HepG2 (cell line): ENCODE data around the gene BAZ1B. TPM values are rescaled to one million over a fixed set of nuclear protein-coding genes. Genes with fewer than 3 reads are reported as not detected.

Experiments used
- ATAC-seq: fragments of 200-7000 bp; cut with Tn5 transposase; 3 replicates; pipeline ENCODE4 v1.9.1; 2020; ENCODE audit warnings: mild to moderate bottlenecking, moderate library complexity
- BruUV-seq: library from RNA; stranded (reverse); fragments of 400-500 nt; replicated peaks from 2 replicates; lab custom pipeline; 2021; lab: Mats Ljungman, UMichigan
- CTCF ChIA-PET: fragments of 300-600 bp; formaldehyde crosslinking; extraction: SDS; loops from one replicate; lab custom pipeline; 2021; ENCODE audit warnings: low total read pairs, inconsistent platforms, low intra/inter-chr PET ratio; lab: Yijun Ruan, JAX
- POLR2A ChIA-PET: fragments of 350-600 bp; sonication (Branson Sonifier 250); formaldehyde crosslinking; loops from one replicate; lab custom pipeline; 2020; ENCODE audit warnings: antibody characterized with exemption, inconsistent platforms; lab: Yijun Ruan, JAX
- DNase-seq: peaks from one replicate; pipeline ENCODE4 v3.0.0-alpha.2; 2015; ENCODE audit warnings: low spot score
- FAIRE-seq: peaks from 3 replicates; lab custom pipeline; 2011; peaks lifted over from hg19 to GRCh38; lab: Jason Lieb, UNC
- H2AFZ ChIP-seq: one replicate; pipeline ENCODE4 v1.6.1; 2011; ENCODE audit warnings: low read length, inconsistent platforms
- H3K27ac ChIP-seq: fragments of 300-600 bp; 3 replicates; pipeline ENCODE4 v1.8.0; 2011; ENCODE audit warnings: mixed run types, mild to moderate bottlenecking, mixed read lengths, low read length, inconsistent platforms; ENCODE audit not compliant: insufficient read depth; ENCODE audit errors: extremely low read length
- H3K27me3 ChIP-seq, 2 experiments: fragments of 200-600 bp in 1 of 2; 2 replicates in 1 of 2; 3 replicates in 1 of 2; pipeline versions ENCODE4 v1.6.0 to v1.8.0; 2011; ENCODE audit warnings: low read length in 2 of 2, mild to moderate bottlenecking in 2 of 2, moderate library complexity in 2 of 2, inconsistent platforms in 1 of 2; ENCODE audit not compliant: insufficient read depth in 2 of 2, control insufficient read depth in 1 of 2
- H3K36me3 ChIP-seq, 2 experiments: fragments of 200-600 bp in 1 of 2; replicated peaks in 1 of 2; 2 replicates in 1 of 2; 3 replicates in 1 of 2; pipeline versions ENCODE4 v1.5.1 to v1.8.0; 2011; ENCODE audit warnings: low read length in 2 of 2, inconsistent platforms in 1 of 2; ENCODE audit not compliant: insufficient read depth in 2 of 2, control insufficient read depth in 1 of 2
- H3K4me1 ChIP-seq: 2 replicates; pipeline ENCODE4 v1.5.1; 2012; ENCODE audit warnings: low read length, inconsistent platforms; ENCODE audit not compliant: insufficient read depth
- H3K4me2 ChIP-seq: 2 replicates; pipeline ENCODE4 v1.6.0; 2011; ENCODE audit warnings: low read depth, low read length, inconsistent platforms
- H3K4me3 ChIP-seq, 3 experiments: fragments of 200-600 bp in 1 of 3; sonication (generic), shearing (Covaris generic) in 1 of 3; replicated peaks in 1 of 3; 2 replicates each; pipeline ENCODE4 v1.5.1; 2011 to 2016; ENCODE audit warnings: low read length in 3 of 3, inconsistent platforms in 2 of 3, low read depth in 2 of 3, mild to moderate bottlenecking in 2 of 3, control low read depth in 1 of 3, mixed read lengths in 1 of 3; ENCODE audit not compliant: insufficient read depth in 1 of 3
- H3K79me2 ChIP-seq: one replicate; pipeline ENCODE4 v1.6.1; 2011; ENCODE audit warnings: low read length, inconsistent platforms; ENCODE audit not compliant: insufficient read depth
- H3K9ac ChIP-seq: 2 replicates; pipeline ENCODE4 v1.6.0; 2011; ENCODE audit warnings: mild to moderate bottlenecking, low read depth, low read length, inconsistent platforms; ENCODE audit not compliant: insufficient read depth
- H3K9me3 ChIP-seq: 2 replicates; pipeline ENCODE4 v1.5.1; 2012; ENCODE audit warnings: mild to moderate bottlenecking, low read length
- H4K20me1 ChIP-seq: 2 replicates; pipeline ENCODE4 v1.6.0; 2011; ENCODE audit warnings: inconsistent platforms, mild to moderate bottlenecking, low read length, moderate library complexity; ENCODE audit not compliant: insufficient read depth
- MAFG ChIP-seq: sonication (generic); formaldehyde crosslinking; IDR thresholded peaks from 2 replicates; pipeline ENCODE4 v1.5.1; 2020; ENCODE audit warnings: mild to moderate bottlenecking, missing genetic modification reagents
- NFE2L1 ChIP-seq: sonication (generic); formaldehyde crosslinking; IDR thresholded peaks from 2 replicates; pipeline ENCODE4 v1.4.0; 2020; ENCODE audit warnings: missing genetic modification reagents, mild to moderate bottlenecking, borderline replicate concordance
- ZC3H4 ChIP-seq: sonication (generic); formaldehyde crosslinking; IDR thresholded peaks from 2 replicates; pipeline ENCODE4 v1.4.0; 2020; ENCODE audit warnings: missing genetic modification reagents, borderline replicate concordance
- ZNF143 ChIP-seq: sonication (generic); formaldehyde crosslinking; IDR thresholded peaks from 2 replicates; pipeline ENCODE4 v1.4.0; 2020; ENCODE audit warnings: missing genetic modification reagents
- WGBS: methylation state at CpG from one replicate; pipeline ENCODE4 v1.1.6; 2017; ENCODE audit warnings: low lambda C conversion rate; 5-methylcytosine and 5-hydroxymethylcytosine counted together
- in situ Hi-C: cut with HindIII; loops from 2 replicates; pipeline ENCODE4 v1.10.0; 2017; ENCODE audit warnings: low pct_unique_long_range_greater_than_20kb; ENCODE audit not compliant: extremely low pct_ligation_motif_present
- intact Hi-C: fragments of 100-400 bp; cut with micrococcal nuclease; formaldehyde crosslinking; loops from one replicate; pipeline ENCODE4 v1.10.0; 2022; ENCODE audit not compliant: unreplicated experiment
- polyA plus RNA-seq, 8 experiments: library from polyadenylated mRNA; depleted of rRNA in 3 of 8; stranded (reverse) in 7 of 8; unstranded in 1 of 8; fragments of >200 nt; fragmentation: Illumina TruSeq in 4 of 8; extraction: Trizol in 4 of 8; gene quantifications; 2 replicates each; pipeline versions ENCODE4 v1.2.1 to v1.2.3, GENCODE V29; 2011 to 2016; ENCODE audit warnings: low read depth in 4 of 8, missing spikeins in 1 of 8, mixed read lengths in 1 of 8; ENCODE audit not compliant: insufficient read depth in 1 of 8
- total RNA-seq, 5 experiments: library from RNA; depleted of rRNA; stranded (reverse); fragments of >200 nt; fragmentation: Illumina TruSeq; extraction: Trizol; gene quantifications; 2 replicates each; pipeline ENCODE4 v1.2.3, GENCODE V29; 2016; ENCODE audit warnings: low read depth in 1 of 5
- TF ChIP-seq, protein P1 (sequence below): sonication (generic); formaldehyde crosslinking; IDR thresholded peaks from 2 replicates; pipeline ENCODE4 v1.8.0; 2022; ENCODE audit warnings: low read depth, missing genetic modification reagents

Gene BAZ1B
- total and polyA plus RNA-seq, 2 of the 13 experiments (the other 11 are each of a cell fraction or from before 2014, with no cell fraction given) = 18.6 to 69.4 TPM

DNA sequence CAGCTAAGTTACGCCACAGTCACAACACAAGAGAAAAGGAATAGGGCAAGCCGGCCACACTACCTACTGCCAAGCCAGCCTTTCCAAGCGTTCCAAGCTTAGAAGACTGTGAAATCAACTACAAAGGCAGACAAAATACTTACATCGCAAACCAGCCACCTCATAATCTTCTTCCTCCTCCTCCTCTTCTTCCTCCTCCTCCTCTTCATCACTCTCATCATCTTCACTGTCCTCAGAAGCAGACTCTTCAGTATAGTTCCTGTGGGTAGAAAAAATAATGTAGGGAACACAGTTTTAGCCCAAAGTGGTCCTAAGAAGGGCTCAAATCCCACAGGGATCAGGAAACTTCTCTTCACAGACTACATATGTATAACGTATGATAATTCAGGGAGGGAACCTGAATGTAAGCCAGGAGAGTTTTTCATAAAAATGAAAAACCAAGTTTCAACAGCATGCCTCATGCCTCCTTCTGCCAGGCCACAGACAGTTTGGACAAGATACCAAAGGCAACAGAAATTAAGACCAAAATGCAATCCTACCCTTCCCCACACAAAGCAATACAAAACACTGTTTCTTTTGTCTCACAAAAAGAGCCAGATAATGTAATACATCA is 74.9 kb downstream of the BAZ1B start:
- intact Hi-C loops = no loop called here
- no peak overlapping the region for H3K4me3 ChIP-seq
- H4K20me1 ChIP-seq = no peaks in the 10 kb centered on the region
- FAIRE-seq = no peak
- H3K36me3 ChIP-seq = peaks cover 50 to 93% of the 10 kb centered on the region in 2 experiments
- H3K9me3 ChIP-seq = no peaks in the 10 kb centered on the region
- in situ Hi-C loops = no loop called here
- TF ChIP-seq ZNF143 (CRISPR knock-in tag) (no peak), ZC3H4 (no peak), MAFG (no peak)
- TF ChIP-seq, protein P1, sequence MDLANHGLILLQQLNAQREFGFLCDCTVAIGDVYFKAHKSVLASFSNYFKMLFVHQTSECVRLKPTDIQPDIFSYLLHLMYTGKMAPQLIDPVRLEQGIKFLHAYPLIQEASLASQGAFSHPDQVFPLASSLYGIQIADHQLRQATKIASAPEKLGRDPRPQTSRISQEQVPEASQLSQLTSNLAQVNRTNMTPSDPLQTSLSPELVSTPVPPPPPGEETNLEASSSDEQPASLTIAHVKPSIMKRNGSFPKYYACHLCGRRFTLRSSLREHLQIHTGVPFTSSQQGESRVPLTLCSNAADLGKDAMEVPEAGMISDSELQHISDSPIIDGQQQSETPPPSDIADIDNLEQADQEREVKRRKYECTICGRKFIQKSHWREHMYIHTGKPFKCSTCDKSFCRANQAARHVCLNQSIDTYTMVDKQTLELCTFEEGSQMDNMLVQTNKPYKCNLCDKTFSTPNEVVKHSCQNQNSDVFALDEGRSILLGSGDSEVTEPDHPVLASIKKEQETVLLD = no peak
- H2AFZ ChIP-seq = no peak overlapping the region
- no peak overlapping the region for H3K4me2 ChIP-seq
- BruUV-seq = no TSS peak
- ChIA-PET CTCF (no interaction called here), POLR2A (no interaction called here)
- WGBS = over 99% methylated on average over 5 of the region's 5 CpGs
- H3K27ac ChIP-seq = no peak overlapping the region
- DNase-seq = no peak
- no peaks in the 10 kb centered on the region for H3K27me3 ChIP-seq
- H3K79me2 ChIP-seq = no peaks in the 10 kb centered on the region
- H3K4me1 ChIP-seq = peaks cover 1% of the 10 kb centered on the region
- no peak for ATAC-seq
- no peak overlapping the region for H3K9ac ChIP-seq

DNA sequence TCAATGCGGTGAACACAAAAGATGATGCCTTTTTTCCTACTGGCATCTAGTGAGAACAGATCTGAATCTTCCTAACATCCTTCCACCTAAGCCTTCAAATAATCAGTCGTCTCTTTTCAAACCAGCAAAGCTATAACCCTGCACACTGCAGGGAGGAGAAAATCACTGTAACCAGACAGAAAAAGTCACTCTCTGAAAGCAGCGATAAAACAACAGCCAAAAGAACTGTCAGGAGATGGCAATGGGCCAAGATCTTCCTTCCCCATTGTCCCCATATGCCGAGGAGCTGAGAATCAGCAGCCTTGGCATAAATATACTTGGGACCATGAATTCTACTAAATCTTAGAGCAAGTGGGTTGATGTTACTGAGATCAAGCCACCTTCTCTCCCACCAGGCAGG is 75.4 kb downstream of the BAZ1B start:
- FAIRE-seq = no peak
- no peak for TF ChIP-seq NFE2L1 (CRISPR knock-in tag)
- in situ Hi-C loops = no loop called here
- H4K20me1 ChIP-seq = no peaks in the 10 kb centered on the region
- ChIA-PET CTCF (no interaction called here), POLR2A (no interaction called here)
- peaks cover 50 to 97% of the 10 kb centered on the region in 2 experiments for H3K36me3 ChIP-seq
- H3K9me3 ChIP-seq = no peaks in the 10 kb centered on the region
- intact Hi-C loops = no loop called here
- no peaks in the 10 kb centered on the region for H3K4me1 ChIP-seq
- ATAC-seq = no peak
- H2AFZ ChIP-seq = no peak overlapping the region
- H3K9ac ChIP-seq = no peak overlapping the region
- H3K4me3 ChIP-seq = no peak overlapping the region
- DNase-seq = no peak
- no peak overlapping the region for H3K4me2 ChIP-seq
- BruUV-seq = no TSS peak
- H3K79me2 ChIP-seq = no peaks in the 10 kb centered on the region
- no peaks in the 10 kb centered on the region for H3K27me3 ChIP-seq
- WGBS = 95% methylated on average over 4 of the region's 4 CpGs
- H3K27ac ChIP-seq = no peak overlapping the region
